Head of caudate nucleus (tissue), 42 donors: ENCODE data around the gene GNB1.
"Not testable (repeated sequence)": the region's sequence is repeated elsewhere in the genome, so short reads cannot be mapped to it uniquely, and the experiment has no call there.

ENCODE experiments used
- DNase-seq, 42 donors: peaks; one replicate each; pipeline versions ENCODE4 v3.0.0 to v3.0.0-alpha.2; 2020 to 2021; ENCODE audit warnings: mixed read lengths in 7 of 42
- intact Hi-C: fragments of 100-400 bp; cut with DNase I; formaldehyde crosslinking; loops from one replicate; pipeline ENCODE4 v1.15.0; 2022

The GNB1 gene

DNA sequence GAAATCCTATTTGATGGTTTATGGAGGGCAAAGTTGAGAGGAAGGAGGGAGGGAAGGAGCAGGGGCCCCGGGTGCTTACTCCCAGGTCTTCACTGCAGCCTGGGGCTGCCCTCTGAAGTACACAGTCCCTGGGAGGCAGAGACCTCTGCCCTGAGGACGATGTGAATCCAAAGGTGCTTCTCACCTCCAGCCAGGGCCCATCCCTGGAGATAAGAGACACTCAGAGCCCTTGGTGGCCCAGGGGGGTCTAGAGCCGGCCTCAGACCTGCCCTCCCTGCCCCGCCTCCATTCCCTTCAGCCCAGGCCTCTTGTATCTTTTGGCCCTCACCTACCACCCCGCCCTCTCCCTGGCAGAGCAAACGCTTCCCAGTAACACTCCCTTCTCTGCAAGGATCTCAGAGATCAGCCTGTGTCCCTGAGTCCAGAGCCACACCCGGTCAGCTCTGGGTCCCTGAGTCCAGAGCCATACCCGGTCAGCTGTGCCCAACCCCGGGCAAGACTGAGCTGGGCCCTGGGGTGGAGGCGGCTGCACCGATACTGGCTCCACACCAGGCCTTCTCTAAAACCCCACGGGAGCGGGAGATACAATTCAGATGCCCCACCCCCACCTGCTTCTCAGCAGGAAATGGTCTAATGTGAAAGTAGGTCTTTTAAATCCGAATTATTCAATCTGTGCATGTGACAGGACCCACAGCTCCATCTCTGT, 3.6 kb upstream of the GNB1 start:
- no peak for DNase-seq
- intact Hi-C loops: loop anchor here (5.0 kb wide), 1 partner anchor 117 kb away; the partner anchor contains the start of gene NADK

DNA sequence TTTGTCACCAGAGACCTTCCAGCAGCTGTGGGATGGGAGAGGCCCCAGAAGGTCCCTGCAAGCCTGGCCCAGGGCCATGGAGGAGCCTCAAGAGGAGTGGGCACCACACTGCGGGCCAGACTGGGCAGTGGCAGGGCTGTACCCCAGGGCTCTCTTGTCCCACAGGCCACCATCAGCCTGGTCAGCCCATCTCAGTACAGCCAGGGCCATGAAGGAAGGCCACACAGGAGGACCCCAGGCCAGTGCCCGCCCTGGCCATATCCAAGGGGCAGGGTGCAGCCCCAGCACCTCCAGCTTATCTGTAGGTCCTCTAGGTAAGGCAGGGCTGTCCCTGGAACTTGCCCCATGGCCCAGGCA, 3.1 kb upstream of the GNB1 start:
- intact Hi-C loops: loop anchor here (5.0 kb wide), 1 partner anchor 117 kb away; the partner anchor contains the start of gene NADK
- DNase-seq: no peak

DNA sequence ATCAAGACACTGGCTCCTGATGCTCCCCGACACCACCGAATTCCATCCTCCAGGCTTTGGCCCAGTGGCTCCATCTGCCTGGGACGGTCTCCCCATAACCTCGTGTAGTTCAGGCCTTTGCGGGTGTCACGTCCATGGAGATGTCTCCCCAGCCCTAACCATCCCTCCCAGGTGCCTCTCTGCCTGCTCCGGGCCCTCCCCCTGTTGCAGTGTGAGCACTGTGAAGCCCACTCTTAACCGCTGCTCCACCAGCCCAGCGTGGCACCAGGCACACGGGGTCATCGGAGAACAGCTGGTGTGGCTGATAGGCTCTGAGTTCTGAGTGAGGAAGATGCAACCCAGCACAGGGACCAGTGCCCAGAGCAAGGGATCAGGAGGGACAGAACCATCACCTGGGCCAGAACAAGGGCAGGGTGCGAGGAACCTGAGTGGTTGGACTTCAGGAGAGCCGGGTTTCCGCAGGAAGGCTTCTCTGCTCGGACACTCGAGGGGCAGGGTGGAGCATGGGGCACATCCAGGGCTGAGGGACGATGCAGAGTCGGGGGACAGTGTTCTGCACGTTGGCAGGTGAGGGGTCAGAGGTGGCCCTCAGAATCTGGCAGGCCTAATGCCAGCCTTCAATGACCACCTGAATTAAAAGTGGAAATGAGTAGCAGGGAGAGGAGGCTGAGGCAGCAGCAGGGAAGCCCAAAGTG, 2.6 kb upstream of the GNB1 start:
- intact Hi-C loops: loop anchor here (5.0 kb wide), 1 partner anchor 116 kb away; the partner anchor contains the start of gene NADK
- no peak for DNase-seq

DNA sequence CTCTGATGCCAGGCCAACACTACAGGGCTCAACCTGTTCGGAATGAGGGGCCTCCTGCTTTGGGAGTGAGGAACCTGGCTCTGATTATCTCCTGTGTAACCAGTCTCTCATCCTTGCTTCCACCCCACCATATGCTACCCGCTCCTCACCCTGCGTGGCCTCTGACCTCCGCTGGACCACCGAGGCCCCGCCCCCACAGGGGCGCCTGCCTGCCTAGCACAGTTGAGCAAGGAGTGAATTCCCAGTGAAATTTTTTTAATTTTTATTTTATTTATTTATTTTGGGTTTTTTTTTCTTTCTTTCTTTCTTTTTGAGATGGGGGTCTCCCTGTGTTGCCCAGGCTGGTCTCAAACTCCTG, 1.9 kb upstream of the GNB1 start:
- DNase-seq: no peak
- intact Hi-C loops: loop anchor here (5.0 kb wide), 1 partner anchor 115 kb away; the partner anchor contains the start of gene NADK

DNA sequence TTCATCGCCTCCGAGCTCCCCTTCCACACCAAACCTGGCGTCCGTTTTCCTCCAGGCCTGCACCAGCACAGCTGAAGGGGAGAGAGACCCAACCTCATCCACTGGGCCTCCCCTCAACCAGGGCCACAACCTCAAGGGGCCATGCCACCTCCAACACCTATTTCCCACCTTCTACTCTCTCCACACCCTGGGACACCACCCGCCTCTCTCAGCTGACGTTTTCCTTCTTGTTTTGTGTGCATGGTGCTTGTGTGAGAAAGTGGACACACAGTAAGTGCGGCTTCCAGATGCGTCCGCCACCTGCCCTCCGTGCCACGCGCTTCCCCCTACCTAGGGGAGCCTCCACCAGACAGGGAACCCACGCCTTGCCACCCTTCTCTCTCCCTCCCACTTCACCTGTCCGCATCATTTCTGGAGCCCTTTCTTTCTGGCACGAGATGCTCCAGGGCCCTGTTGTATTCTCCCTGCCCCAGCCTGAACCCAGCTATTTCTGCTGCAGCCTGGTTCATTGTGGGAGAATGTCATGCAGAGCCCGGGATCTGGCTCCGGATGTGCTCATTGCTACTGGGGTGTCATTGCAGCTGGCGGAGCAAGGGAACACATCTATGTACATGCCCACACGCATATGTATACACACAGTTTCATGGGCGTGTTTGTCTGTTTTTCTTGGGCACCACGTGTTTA, 1.3 kb upstream of the GNB1 start:
- peak in 33 of 42 donors; percentile 18 to 78 (median 48) for DNase-seq
- intact Hi-C loops: loop anchor here (5.0 kb wide), 1 partner anchor 115 kb away; the partner anchor contains the start of gene NADK

DNA sequence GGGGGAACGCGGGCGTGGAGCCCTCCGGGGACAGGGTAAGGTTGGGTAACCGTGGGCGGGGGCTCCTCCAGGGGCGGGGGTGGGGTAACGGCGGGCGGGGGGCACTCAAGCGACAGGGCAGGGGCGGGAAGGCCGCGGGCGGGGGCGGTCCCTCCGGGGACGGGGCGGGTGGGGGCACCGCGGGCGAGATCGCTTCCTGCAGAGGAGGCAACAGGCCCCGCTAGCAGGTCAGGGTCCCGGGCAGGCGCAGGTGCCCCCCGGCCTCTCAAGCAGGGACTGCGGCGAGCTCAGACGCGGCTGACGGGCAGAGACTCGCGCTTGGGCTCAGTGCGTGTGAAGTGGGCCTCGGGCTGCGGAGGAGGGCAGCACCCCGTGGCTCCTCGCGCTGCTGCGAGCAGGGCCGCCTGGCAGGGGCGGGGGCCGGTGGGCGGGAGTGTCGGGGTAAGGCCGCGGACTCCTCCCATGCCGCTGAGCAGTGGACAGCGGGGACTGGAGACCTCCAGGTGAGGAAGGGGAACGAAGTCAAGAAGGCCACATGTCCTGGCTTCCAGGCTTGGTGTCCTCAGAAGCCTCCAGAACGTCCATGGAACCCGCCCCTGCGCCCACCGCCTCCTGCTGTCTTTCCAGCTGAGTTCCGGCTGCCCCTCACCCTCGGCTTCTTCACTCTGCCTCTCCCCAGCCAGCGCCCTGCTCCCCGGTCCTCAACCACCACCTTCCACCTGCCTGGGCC, 627 bp upstream of the GNB1 start:
- intact Hi-C loops: loop anchor here (5.0 kb wide), 1 partner anchor 114 kb away; the partner anchor contains the start of gene NADK
- DNase-seq: peak in 40 of 42 donors; percentile 19 to 89 (median 62)

DNA sequence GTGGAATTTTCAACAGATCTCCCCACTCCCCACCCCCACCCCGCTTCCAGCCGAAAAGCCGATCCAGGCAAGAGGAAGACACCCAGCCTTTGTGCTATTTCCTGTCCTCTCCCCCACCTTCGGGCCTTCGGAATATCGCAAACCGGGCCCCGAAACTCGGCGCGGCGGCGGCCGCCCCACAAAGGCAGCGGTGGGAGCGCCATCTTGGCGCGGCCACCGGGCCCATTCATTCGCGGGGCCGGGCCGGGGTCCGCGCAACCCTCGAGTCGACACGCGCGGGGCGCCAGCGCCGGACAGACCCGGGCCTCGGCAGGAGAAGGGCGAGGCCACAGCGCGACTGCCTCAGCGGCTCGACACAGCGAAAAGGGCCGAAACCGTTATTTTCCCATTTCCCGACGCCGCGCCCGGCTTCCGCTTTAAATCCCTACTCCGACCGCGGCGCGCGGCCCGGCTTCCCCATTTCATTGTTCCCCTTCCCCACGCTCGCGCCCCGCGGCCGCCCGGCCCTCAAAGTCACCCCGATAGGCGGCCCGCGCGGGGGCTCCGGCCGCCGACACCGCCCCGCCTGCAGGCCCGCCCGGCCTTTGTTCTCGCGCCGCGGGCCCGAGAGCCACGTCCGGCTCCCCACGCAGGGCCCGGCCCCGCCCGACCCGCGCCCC, 911 bp downstream of the GNB1 start:
- intact Hi-C loops: loop anchor here (5.0 kb wide), 1 partner anchor 113 kb away; the partner anchor contains the start of gene NADK

DNA sequence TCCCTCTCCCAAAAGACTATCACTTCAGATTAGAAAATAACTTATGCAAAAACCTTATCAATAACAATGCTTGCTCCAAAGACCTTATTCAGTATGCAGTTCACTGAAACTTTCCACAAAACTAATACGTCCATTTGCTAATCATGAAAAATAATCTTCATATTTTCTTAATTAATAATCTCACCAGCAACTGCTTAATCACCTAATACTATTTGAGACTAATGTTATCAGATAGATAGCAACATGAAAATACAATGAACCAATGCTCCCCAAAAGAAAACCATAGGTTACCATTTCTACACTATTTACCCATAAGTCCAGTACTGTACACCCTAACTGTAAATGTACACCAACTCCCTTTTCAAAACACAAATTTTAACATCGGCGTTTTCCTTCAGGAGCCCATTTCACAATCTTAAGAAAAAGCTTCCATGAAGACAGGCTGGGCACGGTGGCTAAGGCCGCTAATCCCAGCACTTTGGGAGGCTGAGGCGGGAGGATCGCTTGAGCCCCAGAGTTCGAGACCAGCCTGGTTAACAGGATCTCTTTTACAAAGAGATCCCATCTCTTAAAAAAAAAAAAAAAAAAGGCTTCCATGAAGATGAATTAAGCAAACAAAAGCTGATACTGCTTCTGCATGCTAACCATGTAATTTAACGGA, 1.7 kb downstream of the GNB1 start:
- no peak for DNase-seq
- intact Hi-C loops: no loop called here

More for the DNA sequence above, 911 bp downstream of the GNB1 start:
- DNase-seq: peak in 38 of 42 donors; percentile 31 to 79 (median 52)

DNA sequence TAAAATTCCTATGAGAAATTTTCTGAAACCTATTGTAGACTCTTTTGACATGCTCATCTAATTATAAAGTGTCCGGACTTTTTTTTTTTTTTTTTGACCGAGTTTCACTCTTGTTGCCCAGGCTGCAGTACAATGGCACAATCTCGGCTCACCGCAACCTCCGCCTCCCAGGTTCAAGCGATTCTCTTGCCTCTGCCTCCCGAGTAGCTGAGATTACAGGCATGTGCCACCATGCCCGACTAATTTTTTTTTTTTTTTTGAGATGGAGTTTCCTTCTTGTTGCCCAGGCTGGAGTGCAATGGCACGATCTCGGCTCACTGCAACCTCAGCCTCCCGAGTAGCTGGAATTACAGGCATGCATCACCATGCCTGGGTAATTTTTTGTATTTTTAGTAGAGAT, 7.0 kb downstream of the GNB1 start:
- intact Hi-C loops, DNase-seq: not testable (repeated sequence)

DNA sequence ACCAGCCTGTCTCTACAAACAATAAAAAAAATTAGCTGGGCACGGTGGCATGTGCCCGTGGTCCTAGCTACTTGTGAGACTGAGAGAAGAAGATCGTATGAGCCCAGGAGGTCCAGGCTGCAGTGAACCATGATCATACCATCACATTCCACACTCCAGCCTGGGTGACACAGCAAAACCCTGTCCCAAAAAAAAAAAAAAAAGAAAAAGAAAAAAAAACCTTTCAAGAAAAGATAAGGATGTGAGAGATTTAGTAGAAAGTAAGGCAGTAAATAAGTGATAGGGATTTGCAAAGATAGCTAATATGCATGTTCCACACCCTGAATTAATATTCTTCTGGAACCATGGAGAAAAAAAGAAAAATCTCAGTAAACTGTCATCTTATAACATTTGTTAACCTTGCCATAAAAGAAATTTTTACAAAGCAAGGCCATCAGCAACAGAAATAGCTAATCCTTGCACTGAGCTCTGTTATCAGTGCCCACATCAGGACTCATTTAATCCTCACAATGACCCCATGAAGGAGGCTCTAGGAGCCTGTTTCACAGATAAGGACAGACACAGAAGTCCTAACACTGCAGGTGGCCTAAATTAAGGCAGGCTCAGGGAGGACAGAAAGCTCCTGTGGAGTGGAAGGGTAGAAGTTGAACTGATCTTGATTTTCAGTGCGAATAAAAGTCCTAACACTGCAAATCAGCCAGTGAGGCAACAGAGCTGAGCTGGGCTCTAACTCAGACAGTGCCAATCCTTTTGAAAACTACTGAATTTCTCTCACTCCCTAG, 7.6 kb downstream of the GNB1 start:
- intact Hi-C loops: no loop called here
- no peak for DNase-seq

DNA sequence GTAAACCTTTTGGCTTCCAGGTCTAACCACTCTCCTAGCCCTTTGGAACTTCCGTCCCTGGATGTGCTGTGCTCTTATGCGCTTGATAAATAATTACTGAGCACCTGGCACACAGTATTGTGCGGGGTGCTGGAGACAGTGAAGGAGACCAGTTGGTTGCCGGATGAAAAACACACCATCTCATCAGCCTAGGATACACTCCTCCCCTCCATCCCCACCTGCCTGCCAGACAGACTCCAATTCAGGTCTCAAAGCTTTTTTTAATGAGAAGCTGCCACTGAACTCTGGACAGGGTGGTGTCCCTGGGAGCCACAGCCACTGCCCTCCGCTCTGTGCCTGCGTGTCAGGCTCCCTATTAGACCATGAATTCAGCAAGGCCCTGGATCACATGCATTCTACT, 9.2 kb downstream of the GNB1 start:
- no peak for DNase-seq
- intact Hi-C loops: no loop called here

DNA sequence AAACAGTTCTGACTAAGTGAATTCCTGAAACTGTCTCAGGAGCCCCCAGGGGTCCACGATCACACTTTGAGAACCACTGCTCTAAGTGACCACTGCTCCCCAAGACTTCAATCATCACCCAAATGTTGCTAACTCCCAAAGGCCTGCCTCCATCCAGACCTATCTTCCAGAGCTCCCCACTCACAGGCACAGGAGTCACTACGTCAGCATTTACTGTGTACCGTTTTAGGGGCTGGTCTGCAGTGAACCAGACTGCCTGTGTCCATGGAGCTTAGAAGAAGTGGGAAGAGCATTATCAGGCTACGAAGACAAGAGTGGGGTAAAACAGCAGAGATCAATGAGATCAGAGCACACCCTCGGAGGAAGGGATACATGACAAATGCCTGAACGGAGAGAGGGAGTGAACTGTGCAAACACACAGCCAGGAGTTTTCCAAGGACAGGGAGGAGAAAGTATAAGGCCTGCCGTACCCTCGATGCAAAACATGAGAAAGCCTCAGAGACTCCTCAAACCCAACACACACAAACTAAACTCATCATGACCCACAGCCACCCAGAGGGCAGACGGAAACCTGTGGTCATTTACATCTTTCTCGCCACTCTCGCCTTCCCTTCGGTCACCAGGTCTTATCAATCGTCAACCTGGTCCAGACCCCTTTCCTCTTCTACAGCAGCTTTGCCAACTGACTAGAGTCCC, 10.1 kb downstream of the GNB1 start:
- intact Hi-C loops: no loop called here
- DNase-seq: no peak

DNA sequence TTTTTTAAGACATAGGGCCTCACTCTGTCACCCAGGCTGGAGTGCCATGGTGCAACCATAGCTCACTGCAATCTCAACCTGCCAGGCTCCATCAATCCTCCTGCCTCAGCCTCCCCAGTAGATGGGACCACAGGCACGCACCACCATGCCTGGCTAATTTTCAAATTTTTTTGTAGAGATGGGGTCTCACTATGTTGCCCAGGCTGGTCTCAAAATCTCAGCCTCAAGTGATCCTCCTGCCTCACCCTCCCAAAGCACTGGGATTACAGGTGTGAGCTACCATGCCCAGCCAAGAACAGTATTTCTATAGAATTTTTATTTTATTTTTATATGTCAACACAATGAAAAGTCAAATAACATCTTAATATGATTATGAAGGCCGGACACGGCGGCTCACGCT, 10.9 kb downstream of the GNB1 start:
- intact Hi-C loops: no loop called here

DNA sequence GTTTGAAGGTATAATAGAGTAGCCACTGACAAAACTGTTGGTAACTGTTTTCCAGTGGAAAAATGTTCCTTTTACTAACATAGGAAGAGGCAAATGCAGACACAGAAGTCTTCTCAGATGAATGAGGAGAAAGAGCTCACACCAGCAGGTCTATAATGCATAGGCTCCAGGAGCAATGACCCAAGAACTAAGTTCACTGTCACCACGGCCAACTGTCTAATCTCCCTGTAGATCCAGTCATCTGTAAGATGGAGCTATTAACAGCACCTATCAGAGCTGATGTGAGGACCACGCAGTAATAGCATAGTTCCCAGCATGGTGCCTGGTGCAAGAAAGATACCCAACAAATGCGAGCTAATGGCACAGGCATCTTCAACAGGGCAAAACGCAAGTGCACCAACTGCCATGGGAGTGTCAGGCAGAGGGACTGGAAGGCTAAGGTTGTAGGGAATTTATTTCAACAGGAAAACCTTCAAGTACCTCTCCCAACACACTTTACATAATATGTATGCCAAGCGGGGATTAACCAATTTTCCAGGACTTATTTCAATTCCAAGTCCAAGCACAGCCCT, 12.9 kb downstream of the GNB1 start:
- DNase-seq: no peak
- intact Hi-C loops: no loop called here

More for the DNA sequence above, 10.9 kb downstream of the GNB1 start:
- no peak for DNase-seq

DNA sequence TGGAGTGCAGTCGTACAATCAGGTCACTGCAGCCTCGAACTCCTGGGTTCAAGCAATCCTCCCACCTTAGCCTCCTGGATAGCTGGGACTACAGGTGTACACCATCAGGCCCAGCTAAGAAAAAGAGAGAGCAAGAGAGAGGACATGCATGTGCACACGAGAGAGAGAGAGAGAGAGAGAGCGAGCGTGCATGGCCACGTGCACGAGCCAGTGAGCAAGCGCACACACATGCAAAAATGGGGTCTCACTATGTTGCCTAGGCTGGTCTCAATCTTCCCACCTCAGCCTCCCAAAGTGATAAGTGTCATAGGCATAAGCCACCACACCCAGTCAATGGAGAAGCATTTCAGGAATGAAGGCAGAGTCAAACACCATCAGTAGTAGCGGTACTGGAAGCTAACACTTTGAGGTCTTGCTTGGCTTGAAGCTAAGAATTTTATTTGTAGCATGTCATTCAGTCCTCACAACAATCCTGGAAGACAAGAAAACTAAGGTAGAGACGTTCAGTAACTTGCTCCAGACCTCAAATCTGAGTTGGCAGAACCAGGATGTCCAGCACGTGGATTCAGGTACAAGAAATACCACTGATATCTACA, 14.5 kb downstream of the GNB1 start:
- intact Hi-C loops: no loop called here
- DNase-seq: no peak

DNA sequence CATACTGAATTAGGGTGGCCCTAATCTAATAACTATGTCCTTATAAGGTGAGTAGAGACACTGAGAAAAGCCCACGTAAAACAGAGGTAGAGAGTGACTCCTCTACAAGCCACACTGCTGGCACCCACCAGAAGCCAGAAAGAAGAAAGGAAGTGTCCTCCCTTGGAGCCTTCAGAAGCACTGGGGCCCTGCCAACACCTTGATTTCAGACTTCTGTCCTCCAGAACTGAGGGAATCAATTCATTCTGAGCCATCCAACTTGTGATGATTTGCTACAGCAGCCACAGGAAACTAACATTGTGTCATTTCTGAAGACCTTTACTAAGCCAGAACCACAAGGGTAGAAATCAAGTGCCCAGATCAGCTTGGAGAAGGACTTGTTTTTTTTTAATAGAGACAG, 15.0 kb downstream of the GNB1 start:
- intact Hi-C loops: no loop called here
- no peak for DNase-seq
